K562 (cell line): ENCODE data around the gene PRR36.

Experiments
- FOXM1 ChIP-seq, 2 experiments: fragments of 450-650 bp in 1 of 2; sonication (generic) in 1 of 2; formaldehyde crosslinking in 1 of 2; IDR thresholded peaks; 2 replicates each; pipeline versions ENCODE4 v1.6.1 to v1.9.0; 2017 to 2022; ENCODE audit warnings: low read depth in 2 of 2, mild to moderate bottlenecking in 2 of 2, missing genetic modification reagents in 1 of 2, moderate library complexity in 1 of 2
- HDAC1 ChIP-seq, 2 experiments: fragments of 450-650 bp; IDR thresholded peaks; 2 replicates each; pipeline ENCODE4 v1.6.1; 2016 to 2017; ENCODE audit warnings: inconsistent platforms in 1 of 2, mild to moderate bottlenecking in 1 of 2, moderate library complexity in 1 of 2
- ZNF121 ChIP-seq: sonication (generic); formaldehyde crosslinking; conservative IDR thresholded peaks from 2 replicates; pipeline ENCODE4 v1.8.0; 2022; ENCODE audit warnings: missing genetic modification reagents
- TF ChIP-seq, protein P1 (sequence below), 3 experiments: IDR thresholded peaks in 2 of 3; conservative IDR thresholded peaks in 1 of 3; 2 replicates each; pipeline ENCODE4 v1.5.1; 2011 to 2012; ENCODE audit warnings: low read length in 3 of 3, mild to moderate bottlenecking in 3 of 3, control low read depth in 2 of 3, improper control_type of control experiment in 1 of 3, inconsistent platforms in 1 of 3, low read depth in 1 of 3, mixed read lengths in 1 of 3, moderate library complexity in 1 of 3; ENCODE audit not compliant: insufficient read depth in 2 of 3

DNA sequence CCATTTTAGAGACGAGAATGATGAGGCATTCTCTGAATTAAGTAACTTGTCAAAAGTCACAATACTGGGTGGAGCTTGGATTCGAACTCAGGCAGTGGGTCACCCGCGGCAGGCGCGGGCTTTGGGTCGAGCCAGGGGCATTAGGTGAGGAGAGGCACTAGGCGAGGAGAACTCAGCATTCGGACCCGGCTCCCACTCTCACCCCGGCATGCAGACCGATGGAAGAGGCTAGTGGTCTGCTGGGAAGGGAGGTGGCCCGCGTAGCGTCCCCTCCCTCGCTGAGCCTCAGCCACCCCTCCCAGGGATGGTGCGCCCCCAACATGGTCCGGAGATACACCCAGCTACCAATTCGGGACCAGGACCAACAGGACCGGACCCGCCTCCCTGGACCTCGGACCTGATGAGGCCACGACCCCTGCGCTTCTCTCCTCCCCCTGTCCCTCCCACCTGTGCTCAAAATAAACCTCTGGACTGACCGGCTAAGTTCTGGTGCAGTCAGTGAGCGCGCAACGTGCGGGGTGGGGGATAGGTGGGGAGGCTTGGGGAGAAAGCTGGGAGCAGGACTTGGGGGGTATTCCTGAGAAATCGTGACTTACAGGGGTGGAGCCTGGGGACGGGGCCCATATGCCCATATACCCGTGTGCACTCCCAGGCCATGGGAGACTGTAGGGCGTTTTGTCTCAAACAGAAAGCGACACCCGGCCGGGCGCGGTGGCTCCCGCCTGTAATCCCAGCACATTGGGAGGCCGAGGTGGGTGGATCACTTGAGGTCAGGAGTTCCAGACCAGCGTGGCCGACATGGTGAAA, 44.6 kb upstream of the PRR36 start:
- no peak for TF ChIP-seq HDAC1 (IDR thresholded peaks at IDR 0.05)
- TF ChIP-seq FOXM1 (IDR thresholded peaks at IDR 0.05; ENCODE audit: low read depth) = no peak
- no peak for TF ChIP-seq FOXM1 (CRISPR knock-in tag; IDR thresholded peaks at IDR 0.05; ENCODE audit: low read depth)
- TF ChIP-seq, protein P1, sequence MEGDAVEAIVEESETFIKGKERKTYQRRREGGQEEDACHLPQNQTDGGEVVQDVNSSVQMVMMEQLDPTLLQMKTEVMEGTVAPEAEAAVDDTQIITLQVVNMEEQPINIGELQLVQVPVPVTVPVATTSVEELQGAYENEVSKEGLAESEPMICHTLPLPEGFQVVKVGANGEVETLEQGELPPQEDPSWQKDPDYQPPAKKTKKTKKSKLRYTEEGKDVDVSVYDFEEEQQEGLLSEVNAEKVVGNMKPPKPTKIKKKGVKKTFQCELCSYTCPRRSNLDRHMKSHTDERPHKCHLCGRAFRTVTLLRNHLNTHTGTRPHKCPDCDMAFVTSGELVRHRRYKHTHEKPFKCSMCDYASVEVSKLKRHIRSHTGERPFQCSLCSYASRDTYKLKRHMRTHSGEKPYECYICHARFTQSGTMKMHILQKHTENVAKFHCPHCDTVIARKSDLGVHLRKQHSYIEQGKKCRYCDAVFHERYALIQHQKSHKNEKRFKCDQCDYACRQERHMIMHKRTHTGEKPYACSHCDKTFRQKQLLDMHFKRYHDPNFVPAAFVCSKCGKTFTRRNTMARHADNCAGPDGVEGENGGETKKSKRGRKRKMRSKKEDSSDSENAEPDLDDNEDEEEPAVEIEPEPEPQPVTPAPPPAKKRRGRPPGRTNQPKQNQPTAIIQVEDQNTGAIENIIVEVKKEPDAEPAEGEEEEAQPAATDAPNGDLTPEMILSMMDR (IDR thresholded peaks at IDR 0.05 in 2 of 3, conservative IDR thresholded peaks at IDR 0.05 in 1 of 3; ENCODE audit: insufficient read depth in 2 of 3, low read depth in 1 of 3, low read length in 3 of 3) = no peak
- TF ChIP-seq ZNF121 (CRISPR knock-in tag) = no peak
